Measurements from ENCODE around the gene VIPR1.
A peak's percentile ranks its signal among the peaks of the same experiment; 100 is the strongest.

Gene VIPR1

GRCh38 chr3:42502429-42503250 is at the start of gene VIPR1:
VIPR1 (plus strand) TSS chr3:42502643; CDS start chr3:42502736, 93 bp downstream.
- no peak for TF ChIP-seq CTCF (IDR thresholded peaks at IDR 0.05)
- no peaks in the 10 kb centered on the region for H3K36me3 ChIP-seq
- H3K9me3 ChIP-seq: no peaks in the 10 kb centered on the region
- H3K4me3 ChIP-seq (ENCODE audit: low read depth in 1 of 2, low read length in 1 of 2): peak within 1 kb of the TSS; percentile 54 to 60
- H3K27ac ChIP-seq: no peak within 1 kb of the TSS
- peaks cover 18 to 20% of the 10 kb centered on the region in 2 experiments for H3K4me1 ChIP-seq (ENCODE audit: control insufficient read depth in 1 of 2, insufficient read depth in 1 of 2, low read depth in 1 of 2, low read length in 1 of 2)
- peaks cover 73% of the 10 kb centered on the region for H3K27me3 ChIP-seq

- Histone ChIP-seq H3K4me1 (ENCODE audit: control insufficient read depth in 1 of 2, insufficient read depth in 1 of 2, low read depth in 1 of 2, low read length in 1 of 2) (no peaks in the 10 kb centered on the region), H3K4me3 (ENCODE audit: low read depth in 1 of 2, low read length in 1 of 2) (no peak overlapping the region), H3K27me3 (peaks cover 19% of the 10 kb centered on the region), H3K27ac (no peak overlapping the region), H3K9me3 (no peaks in the 10 kb centered on the region), H3K36me3 (no peaks in the 10 kb centered on the region)
- TF ChIP-seq CTCF (IDR thresholded peaks at IDR 0.05): no peak
Observed at GRCh38 chr3:42456211-42456610, 46.2 kb upstream of the VIPR1 start.

GRCh38 chr3:42459151-42459550 is 43.3 kb upstream of the VIPR1 start:
- Histone ChIP-seq H3K4me3 (ENCODE audit: low read depth in 1 of 2, low read length in 1 of 2) (no peak overlapping the region), H3K36me3 (no peaks in the 10 kb centered on the region), H3K4me1 (ENCODE audit: control insufficient read depth in 1 of 2, insufficient read depth in 1 of 2, low read depth in 1 of 2, low read length in 1 of 2) (no peaks in the 10 kb centered on the region), H3K27me3 (peaks cover 19% of the 10 kb centered on the region), H3K9me3 (no peaks in the 10 kb centered on the region), H3K27ac (no peak overlapping the region)
- TF ChIP-seq CTCF (IDR thresholded peaks at IDR 0.05): no peak

- Histone ChIP-seq H3K4me1 (ENCODE audit: control insufficient read depth in 1 of 2, insufficient read depth in 1 of 2, low read depth in 1 of 2, low read length in 1 of 2) (no peaks in the 10 kb centered on the region), H3K27me3 (peaks cover 14% of the 10 kb centered on the region), H3K36me3 (no peaks in the 10 kb centered on the region), H3K4me3 (ENCODE audit: low read depth in 1 of 2, low read length in 1 of 2) (no peak overlapping the region), H3K9me3 (no peaks in the 10 kb centered on the region), H3K27ac (no peak overlapping the region)
- no peak for TF ChIP-seq CTCF (IDR thresholded peaks at IDR 0.05)
Observed at GRCh38 chr3:42461762-42462161, 40.7 kb upstream of the VIPR1 start.

- Histone ChIP-seq H3K4me3 (ENCODE audit: low read depth in 1 of 2, low read length in 1 of 2) (no peak overlapping the region), H3K4me1 (ENCODE audit: control insufficient read depth in 1 of 2, insufficient read depth in 1 of 2, low read depth in 1 of 2, low read length in 1 of 2) (no peaks in the 10 kb centered on the region), H3K36me3 (no peaks in the 10 kb centered on the region), H3K9me3 (no peaks in the 10 kb centered on the region), H3K27ac (no peak overlapping the region), H3K27me3 (peaks cover 5% of the 10 kb centered on the region)
- TF ChIP-seq CTCF (IDR thresholded peaks at IDR 0.05): no peak
Observed at GRCh38 chr3:42463093-42463492, 39.4 kb upstream of the VIPR1 start.
